B cell (primary cell): ENCODE results near the gene EPN2. TPM values are rescaled to one million over a fixed set of nuclear protein-coding genes. Genes with fewer than 3 reads are reported as not detected.

Experiments
- ATAC-seq: fragments of 200-7000 bp; cut with Tn5 transposase; one replicate; pipeline ENCODE4 v1.10.0; 2021; ENCODE audit warnings: low read depth, mild to moderate bottlenecking, moderate number of reproducible peaks, moderate library complexity
- CTCF ChIA-PET: fragments of 350-600 bp; sonication (Branson Sonifier 250); formaldehyde crosslinking; loops from one replicate; lab custom pipeline; 2021; ENCODE audit warnings: antibody characterized with exemption, inconsistent platforms; lab: Charles Lee
- POLR2A ChIA-PET: fragments of 350-600 bp; sonication (Branson Sonifier 250); formaldehyde crosslinking; loops from one replicate; lab custom pipeline; 2021; ENCODE audit warnings: antibody characterized with exemption; lab: Charles Lee
- DNase-seq: peaks from one replicate; pipeline ENCODE4 v3.0.0; 2013
- H2AFZ ChIP-seq: 2 replicates; pipeline ENCODE4 v1.6.1; 2012; ENCODE audit warnings: mild to moderate bottlenecking, low read depth, low read length; ENCODE audit not compliant: insufficient read depth, poor library complexity, severe bottlenecking
- H3K27ac ChIP-seq, 2 donors: 1 replicate in 1 of 2; 2 replicates in 1 of 2; pipeline ENCODE4 v1.5.1; 2012 to 2013; ENCODE audit warnings: low read length in 2 of 2, mild to moderate bottlenecking in 2 of 2, moderate library complexity in 1 of 2
- H3K27me3 ChIP-seq, 4 experiments: fragments of 200-600 bp in 1 of 4; sonication (generic) in 1 of 4; replicated peaks in 1 of 4; 1 replicate in 2 of 4; 2 replicates in 2 of 4; pipeline versions ENCODE4 v1.6.1 to v1.7.0; 2013 to 2016; ENCODE audit warnings: low read length in 3 of 4, mild to moderate bottlenecking in 2 of 4, mixed read lengths in 1 of 4, moderate library complexity in 1 of 4; ENCODE audit not compliant: insufficient read depth in 4 of 4, control insufficient read depth in 3 of 4; ENCODE audit errors: control extremely low read depth in 1 of 4
- H3K36me3 ChIP-seq, 2 experiments: replicated peaks in 1 of 2; 1 replicate in 1 of 2; 2 replicates in 1 of 2; pipeline versions ENCODE4 v1.6.1 to v1.7.1; 2013; ENCODE audit warnings: low read length in 1 of 2; ENCODE audit not compliant: insufficient read depth in 2 of 2, control insufficient read depth in 1 of 2; ENCODE audit errors: control extremely low read depth in 1 of 2, extremely low read depth in 1 of 2
- H3K4me1 ChIP-seq, 2 donors: fragments of 200-600 bp in 1 of 2; sonication (generic) in 1 of 2; 1 replicate in 1 of 2; 2 replicates in 1 of 2; pipeline versions ENCODE4 v1.5.1 to v1.6.1; 2013 to 2017; ENCODE audit warnings: low read length in 2 of 2; ENCODE audit not compliant: control insufficient read depth in 2 of 2, insufficient read depth in 2 of 2
- H3K4me2 ChIP-seq: replicated peaks from 2 replicates; pipeline ENCODE3; 2012; ENCODE audit warnings: mild to moderate bottlenecking, low read depth, low read length; ENCODE audit not compliant: poor library complexity, severe bottlenecking
- H3K4me3 ChIP-seq, 5 experiments: fragments of 200-600 bp in 1 of 5; sonication (generic) in 1 of 5; 1 replicate in 3 of 5; 2 replicates in 2 of 5; pipeline versions ENCODE4 v1.5.1 to v1.7.0; 2011 to 2016; ENCODE audit warnings: low read length in 4 of 5, mild to moderate bottlenecking in 4 of 5, low read depth in 2 of 5, control low read depth in 1 of 5, moderate library complexity in 1 of 5; ENCODE audit not compliant: insufficient read depth in 1 of 5; ENCODE audit errors: control extremely low read depth in 1 of 5, extremely low read depth in 1 of 5
- H3K79me2 ChIP-seq: fragments of 200-600 bp; sonication (generic); one replicate; pipeline ENCODE4 v1.6.0; 2016; ENCODE audit warnings: low read length; ENCODE audit not compliant: control insufficient read depth, insufficient read depth
- H3K9ac ChIP-seq: fragments of 200-600 bp; sonication (generic); 2 replicates; pipeline ENCODE4 v1.6.1; 2017; ENCODE audit warnings: mild to moderate bottlenecking, low read length, moderate library complexity
- H3K9me3 ChIP-seq, 3 donors: one replicate each; pipeline versions ENCODE4 v1.6.1 to v1.7.1; 2013; ENCODE audit warnings: low read length in 2 of 3; ENCODE audit not compliant: control insufficient read depth in 2 of 3, insufficient read depth in 1 of 3; ENCODE audit errors: control extremely low read depth in 1 of 3
- H4K20me1 ChIP-seq: 2 replicates; pipeline ENCODE4 v1.6.0; 2012; ENCODE audit warnings: mild to moderate bottlenecking, low read length; ENCODE audit not compliant: insufficient read depth, control insufficient read depth, poor library complexity, severe bottlenecking
- H3K27ac Mint-ChIP-seq: one replicate; pipeline ENCODE4 v1.8.0; 2021; ENCODE audit warnings: mixed read lengths
- H3K27me3 Mint-ChIP-seq: one replicate; pipeline ENCODE4 v1.8.0; 2021; ENCODE audit warnings: mixed read lengths
- H3K4me1 Mint-ChIP-seq: one replicate; pipeline ENCODE4 v1.8.0; 2021; ENCODE audit warnings: mixed read lengths
- H3K4me3 Mint-ChIP-seq: one replicate; pipeline ENCODE4 v1.8.0; 2021; ENCODE audit warnings: mixed read lengths
- H3K9me3 Mint-ChIP-seq: one replicate; pipeline ENCODE4 v1.8.0; 2022; ENCODE audit warnings: mixed read lengths; ENCODE audit not compliant: insufficient read depth
- CTCF ChIP-seq: fragments of 200-600 bp; IDR thresholded peaks from one replicate; pipeline ENCODE4 v1.8.0; 2022; ENCODE audit warnings: antibody characterized with exemption, mild to moderate bottlenecking
- EZH2 ChIP-seq: IDR thresholded peaks from 2 replicates; pipeline ENCODE4 v1.6.1; 2012; ENCODE audit warnings: borderline replicate concordance, low read depth, mild to moderate bottlenecking, moderate library complexity, low read length; ENCODE audit not compliant: insufficient read depth, poor library complexity, severe bottlenecking
- WGBS: methylation state at CpG from one replicate; pipeline ENCODE4 v1.1.5; 2013; ENCODE audit warnings: missing lambda C conversion rate; ENCODE audit not compliant: insufficient coverage; 5-methylcytosine and 5-hydroxymethylcytosine counted together
- intact Hi-C: fragments of 100-400 bp; cut with micrococcal nuclease; formaldehyde crosslinking; loops from one replicate; pipeline ENCODE4 v1.10.0; 2022
- polyA plus RNA-seq: library from polyadenylated mRNA; depleted of rRNA; stranded (reverse); fragments of >200 nt; gene quantifications from 2 replicates; pipeline ENCODE4 v1.2.3, GENCODE V29; 2012
- total RNA-seq, 2 donors: library from RNA; stranded (reverse); fragments of 120-200 nt in 1 of 2; gene quantifications; 1 replicate in 1 of 2; 2 replicates in 1 of 2; pipeline versions ENCODE4 v1.2.3 to v1.2.4, GENCODE V29; 2013 to 2022

The EPN2 gene
- total and polyA plus RNA-seq, 2 donors (not counting 1 experiment from before 2014, with no cell fraction given): 15.7 to 35.6 TPM

DNA sequence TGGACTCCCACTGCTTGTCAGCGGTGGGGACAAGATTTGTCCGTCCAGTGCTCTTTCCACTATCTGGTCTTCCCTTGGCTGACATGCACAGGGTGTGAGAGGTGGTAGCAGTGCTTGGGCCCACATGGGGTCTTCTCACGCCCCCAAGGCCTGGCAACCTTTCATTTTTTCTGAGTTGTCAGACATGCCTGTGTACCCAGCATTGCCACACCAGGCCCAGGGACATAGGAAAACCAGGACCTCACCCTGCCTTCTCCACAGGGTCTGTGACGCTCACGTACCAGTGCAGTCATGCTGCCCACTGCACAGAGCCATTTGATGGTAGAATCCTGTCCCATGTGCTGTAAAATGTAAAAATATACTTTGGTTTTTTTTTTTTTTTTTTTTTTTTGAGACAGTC lies 67.6 kb downstream of the EPN2 start:
- peaks cover 21% of the 10 kb centered on the region for H4K20me1 ChIP-seq
- no peak overlapping the region for H3K27ac ChIP-seq
- peaks cover 0 to 3% (median 0%) of the 10 kb centered on the region in 3 donors for H3K9me3 ChIP-seq
- WGBS: 91% methylated on average over 4 of the region's 5 CpGs
- no peak overlapping the region for H3K27ac Mint-ChIP-seq
- ATAC-seq (no peak), DNase-seq (peak; percentile 27)
- no peak overlapping the region for H3K4me3 ChIP-seq
- no peak overlapping the region for H2AFZ ChIP-seq
- CTCF ChIA-PET: interaction anchor here (1.6 to 6.1 kb wide), 2 partner anchors 9 to 33 kb away, joined by 5 to 37 read pairs; no protein-coding TSS in a partner anchor
- intact Hi-C loops: loop anchor here (5.0 kb wide), 1 partner anchor 73 kb away; the partner anchor contains the start of gene MAPK7
- no peaks in the 10 kb centered on the region for H3K27me3 Mint-ChIP-seq
- H3K27me3 ChIP-seq: peaks cover 0 to 16% (median 1%) of the 10 kb centered on the region in 4 experiments
- H3K4me1 ChIP-seq: peaks cover 68 to 69% of the 10 kb centered on the region in 2 donors
- TF ChIP-seq CTCF: no peak
- TF ChIP-seq EZH2: no peak
- H3K4me2 ChIP-seq: peak overlapping the region; percentile 60
- no peaks in the 10 kb centered on the region for H3K36me3 ChIP-seq
- peaks cover 5% of the 10 kb centered on the region for H3K79me2 ChIP-seq
- no peaks in the 10 kb centered on the region for H3K9me3 Mint-ChIP-seq
- peaks cover 66% of the 10 kb centered on the region for H3K4me1 Mint-ChIP-seq
- POLR2A ChIA-PET: interaction anchor here (0.7 kb wide), 1 partner anchor 440 kb away, joined by 3 read pairs; no protein-coding TSS in a partner anchor
- H3K9ac ChIP-seq: no peak overlapping the region
- peak overlapping the region; percentile 75 for H3K4me3 Mint-ChIP-seq

GRCh38 chr17:19305256-19305655 lies 68.1 kb downstream of the EPN2 start:
- H3K4me3 Mint-ChIP-seq: peak overlapping the region; percentile 75
- H3K27me3 Mint-ChIP-seq: no peaks in the 10 kb centered on the region
- Histone ChIP-seq H3K9me3 (peaks cover 0 to 3% (median 0%) of the 10 kb centered on the region in 3 donors), H3K9ac (no peak overlapping the region), H3K27ac (no peak overlapping the region), H2AFZ (no peak overlapping the region), H3K36me3 (no peaks in the 10 kb centered on the region), H3K27me3 (peaks cover 0 to 21% (median 3%) of the 10 kb centered on the region in 4 experiments), H3K4me1 (peaks cover 68 to 69% of the 10 kb centered on the region in 2 donors), H4K20me1 (peaks cover 19% of the 10 kb centered on the region), H3K79me2 (peaks cover 5% of the 10 kb centered on the region), H3K4me2 (peak overlapping the region; percentile 60), H3K4me3 (peak overlapping the region in 1 of 5 experiments; percentile 16)
- intact Hi-C loops: loop anchor here (5.0 kb wide), 1 partner anchor 72 kb away; the partner anchor contains the start of gene MAPK7
- H3K4me1 Mint-ChIP-seq: peaks cover 67% of the 10 kb centered on the region
- TF ChIP-seq CTCF (no peak), EZH2 (no peak)
- WGBS: 0% methylated on average over 1 of the region's 5 CpGs
- no peak overlapping the region for H3K27ac Mint-ChIP-seq
- CTCF ChIA-PET: interaction anchor here (1.4 to 6.1 kb wide), 4 partner anchors 9 to 57 kb away, joined by 4 to 37 read pairs (median 7); partner anchors contain the start of gene B9D1
- ATAC-seq (no peak), DNase-seq (peak; percentile 53)
- H3K9me3 Mint-ChIP-seq: no peaks in the 10 kb centered on the region
- POLR2A ChIA-PET: interaction anchor here (0.7 kb wide), 1 partner anchor 439 kb away, joined by 3 read pairs; no protein-coding TSS in a partner anchor
